ENCODE results near the gene ZNF337.
"Not testable (repeated sequence)": the region's sequence is repeated elsewhere in the genome, so short reads cannot be mapped to it uniquely, and the experiment has no call there.

The ZNF337 gene

GRCh38 chr20:25696371-25697131 is at the start of gene ZNF337:
Gene ZNF337 (minus strand): TSS chr20:25696853. CDS start chr20:25686417, 10,436 bp downstream.
- peak; percentile 75 to 90 (median 84) for DNase-seq (ENCODE audit: low read depth in 3 of 3, low spot score in 1 of 3)

- DNase-seq (ENCODE audit: low read depth in 3 of 3, low spot score in 1 of 3): no peak
Measured at GRCh38 chr20:25745738-25746137, 49.1 kb upstream of the ZNF337 start.

DNA sequence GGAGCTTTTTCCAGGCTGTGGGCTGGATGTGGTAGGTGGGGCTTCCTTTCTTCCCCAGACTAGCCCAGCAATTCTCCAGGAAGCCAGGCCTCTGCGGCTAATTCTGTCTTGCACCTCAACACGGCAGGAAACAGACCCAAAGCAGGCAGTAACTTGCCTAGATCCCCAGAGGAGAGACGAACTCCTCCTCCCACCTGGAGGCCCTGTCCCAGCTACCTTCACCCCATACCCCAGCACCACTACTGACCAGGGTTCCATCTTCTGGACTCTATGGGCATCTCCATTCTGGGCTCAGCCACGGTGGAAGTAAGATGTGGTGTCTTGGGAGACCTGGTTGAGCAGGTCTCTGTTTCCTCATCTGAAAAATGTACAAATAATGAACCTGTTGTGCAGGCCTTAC is 48.4 kb upstream of the ZNF337 start:
- no peak for DNase-seq (ENCODE audit: low read depth in 3 of 3, low spot score in 1 of 3)

- no peak for DNase-seq (ENCODE audit: low read depth in 3 of 3, low spot score in 1 of 3)
Measured at GRCh38 chr20:25744261-25744660, 47.6 kb upstream of the ZNF337 start.

GRCh38 chr20:25741088-25741487 is 44.4 kb upstream of the ZNF337 start:
- DNase-seq (ENCODE audit: low read depth in 3 of 3, low spot score in 1 of 3): no peak

- DNase-seq (ENCODE audit: low read depth in 3 of 3, low spot score in 1 of 3): no peak
Measured at GRCh38 chr20:25739615-25740320, 43.1 kb upstream of the ZNF337 start.

GRCh38 chr20:25738198-25738597 is 41.5 kb upstream of the ZNF337 start:
- DNase-seq (ENCODE audit: low read depth in 3 of 3, low spot score in 1 of 3): no peak

DNA sequence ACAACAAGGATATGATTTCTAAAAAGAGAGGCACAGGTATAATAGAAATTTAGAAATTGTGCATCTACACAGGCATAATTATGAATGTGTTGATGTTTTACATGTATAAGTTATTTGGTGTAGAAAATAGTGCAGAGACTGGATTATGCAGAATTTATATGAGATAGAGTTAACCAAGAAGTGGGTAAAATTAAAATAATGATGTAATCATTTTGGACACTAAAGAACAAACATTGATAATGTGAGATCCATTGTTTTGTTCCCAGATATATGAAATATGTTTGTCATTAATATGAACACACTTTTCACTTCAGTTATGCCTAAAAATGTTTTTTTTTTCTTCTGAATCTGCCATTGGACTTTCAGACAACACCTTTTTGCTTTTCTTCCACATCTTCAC is 37.2 kb upstream of the ZNF337 start:
- DNase-seq (ENCODE audit: low read depth in 3 of 3, low spot score in 1 of 3): no peak

- DNase-seq (ENCODE audit: low read depth in 3 of 3, low spot score in 1 of 3): no peak
Measured at GRCh38 chr20:25730862-25731261, 34.2 kb upstream of the ZNF337 start.

DNA sequence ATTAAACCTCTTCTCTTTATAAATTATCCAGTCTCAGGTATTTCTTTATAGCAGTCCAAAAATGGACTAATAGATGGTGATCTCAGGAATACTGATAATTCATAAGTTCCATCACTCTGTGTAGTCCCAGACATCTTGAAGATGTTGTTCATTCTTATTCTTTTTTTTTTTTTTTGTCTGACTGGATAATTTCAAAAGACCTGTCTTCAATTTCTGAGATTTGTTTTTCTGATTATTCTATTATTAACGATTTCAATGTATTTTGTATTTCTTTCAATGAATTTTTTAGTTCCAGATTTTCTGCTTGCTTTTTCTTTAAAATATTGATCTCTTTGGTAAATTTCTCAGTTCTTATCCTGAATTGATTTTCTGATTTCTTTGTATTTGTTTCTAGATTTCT is 29.7 kb upstream of the ZNF337 start:
- DNase-seq (ENCODE audit: low read depth in 3 of 3, low spot score in 1 of 3): no peak

DNA sequence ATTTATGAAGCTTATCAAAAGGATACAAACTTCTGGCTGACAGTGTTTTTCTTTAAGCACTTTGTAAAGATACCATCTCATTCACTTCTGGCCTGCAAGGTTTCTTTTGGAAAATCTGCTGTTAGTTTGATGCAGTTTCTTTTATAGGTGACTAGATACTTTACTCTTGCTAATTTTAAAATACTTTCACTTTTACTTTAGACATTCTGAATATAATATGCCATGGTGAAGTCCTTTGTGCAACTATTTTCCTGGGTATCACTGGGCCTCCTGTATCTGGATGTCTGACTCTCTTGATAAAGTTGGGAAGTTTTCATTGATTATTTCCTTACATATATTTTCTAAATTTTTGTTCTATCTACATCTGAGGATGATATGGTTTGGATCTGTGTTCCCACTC is 29.0 kb upstream of the ZNF337 start:
- DNase-seq (ENCODE audit: low read depth in 3 of 3, low spot score in 1 of 3): no peak

DNA sequence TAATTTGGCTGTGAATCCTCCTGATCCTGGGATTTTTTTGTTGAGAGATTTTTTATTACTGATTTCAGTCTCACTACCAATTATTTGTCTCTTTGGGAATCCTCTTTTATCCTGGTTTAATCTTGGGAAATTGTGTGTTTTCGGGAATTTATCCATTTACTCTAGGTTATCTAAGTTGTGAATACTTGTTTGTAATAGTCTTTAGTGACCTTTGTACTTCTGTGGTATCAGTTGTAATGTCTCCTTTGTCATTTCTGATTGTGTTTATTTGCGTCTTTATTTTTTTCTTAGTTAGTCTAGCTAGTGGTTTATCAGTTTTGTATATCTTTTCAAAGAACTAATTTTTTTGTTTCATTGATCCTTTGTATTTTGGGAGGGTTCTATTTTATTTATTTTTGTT is 27.3 kb upstream of the ZNF337 start:
- no peak for DNase-seq (ENCODE audit: low read depth in 3 of 3, low spot score in 1 of 3)

DNA sequence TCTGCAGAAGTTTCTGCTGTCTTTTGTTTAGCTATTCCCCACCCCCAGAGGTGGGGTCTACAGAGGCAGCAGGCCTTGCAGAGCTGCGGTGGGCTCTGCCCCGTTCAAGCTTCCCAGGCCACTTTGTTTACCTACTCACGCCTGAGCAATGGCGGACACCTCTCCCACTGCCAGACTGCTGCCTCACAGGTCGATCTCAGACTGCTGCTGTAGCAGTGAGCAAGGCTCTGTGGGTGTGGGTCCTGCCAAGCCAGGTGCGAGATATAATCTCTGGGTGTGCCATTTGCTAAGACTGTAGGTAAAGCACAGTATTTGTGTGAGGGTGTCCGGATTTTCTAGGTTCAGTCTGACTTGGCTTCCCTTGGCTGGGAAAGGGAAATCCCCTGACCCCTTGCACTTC is 23.6 kb upstream of the ZNF337 start:
- no peak for DNase-seq (ENCODE audit: low read depth in 3 of 3, low spot score in 1 of 3)

- not testable (repeated sequence) for DNase-seq (ENCODE audit: low read depth in 3 of 3, low spot score in 1 of 3)
Measured at GRCh38 chr20:25718896-25719809, 22.5 kb upstream of the ZNF337 start.

- no peak for DNase-seq (ENCODE audit: low read depth in 3 of 3, low spot score in 1 of 3)
Measured at GRCh38 chr20:25707695-25708094, 11.0 kb upstream of the ZNF337 start.

GRCh38 chr20:25706793-25707192 is 10.1 kb upstream of the ZNF337 start:
- peak in 1 of 3 donors; percentile 7 for DNase-seq (ENCODE audit: low read depth in 3 of 3, low spot score in 1 of 3)

DNA sequence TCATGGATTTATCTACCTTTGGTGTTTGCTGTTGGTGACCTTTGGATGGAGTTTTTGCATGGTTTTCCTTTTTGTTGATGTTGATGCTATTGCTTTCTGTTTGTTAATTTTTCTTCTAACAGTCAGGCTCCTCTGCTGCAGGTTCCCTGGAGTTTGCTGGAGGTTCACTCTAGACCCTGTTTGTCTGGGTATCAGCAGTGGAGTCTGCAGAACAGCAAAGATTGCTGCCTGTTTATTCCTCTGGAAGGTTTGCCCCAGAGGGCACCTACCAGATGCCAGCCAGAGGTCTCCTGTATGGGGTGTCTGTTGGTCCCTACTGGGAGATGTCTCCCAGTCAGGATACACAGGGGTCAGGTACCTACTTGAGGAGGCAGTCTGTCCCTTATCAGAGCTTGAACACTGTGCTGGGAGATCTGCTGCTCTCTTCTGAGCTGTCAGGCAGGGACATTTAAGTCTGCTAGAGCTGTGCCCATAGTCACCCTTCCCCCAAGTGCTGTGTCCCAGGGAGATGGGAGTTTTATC is 9.2 kb upstream of the ZNF337 start:
- DNase-seq (ENCODE audit: low read depth in 3 of 3, low spot score in 1 of 3): no peak

DNA sequence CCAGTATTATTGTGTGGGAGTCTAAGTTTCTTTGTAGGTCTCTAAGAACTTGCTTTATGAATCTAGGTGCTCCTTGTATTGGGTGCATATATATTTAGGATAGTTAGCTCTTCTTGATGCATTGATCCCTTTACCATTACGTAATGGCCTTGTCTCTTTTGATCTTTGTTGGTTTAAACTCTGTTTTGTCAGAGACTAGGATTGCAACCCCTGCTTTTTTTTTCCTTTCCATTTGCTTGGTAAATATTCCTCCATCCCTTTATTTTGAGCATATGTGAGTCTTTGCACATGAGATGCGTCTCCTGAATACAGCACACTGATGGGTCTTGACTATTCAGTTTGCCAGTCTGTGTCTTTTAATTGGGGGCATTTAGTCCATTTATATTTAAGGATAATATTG is 7.7 kb upstream of the ZNF337 start:
- not testable (repeated sequence) for DNase-seq (ENCODE audit: low read depth in 3 of 3, low spot score in 1 of 3)

DNA sequence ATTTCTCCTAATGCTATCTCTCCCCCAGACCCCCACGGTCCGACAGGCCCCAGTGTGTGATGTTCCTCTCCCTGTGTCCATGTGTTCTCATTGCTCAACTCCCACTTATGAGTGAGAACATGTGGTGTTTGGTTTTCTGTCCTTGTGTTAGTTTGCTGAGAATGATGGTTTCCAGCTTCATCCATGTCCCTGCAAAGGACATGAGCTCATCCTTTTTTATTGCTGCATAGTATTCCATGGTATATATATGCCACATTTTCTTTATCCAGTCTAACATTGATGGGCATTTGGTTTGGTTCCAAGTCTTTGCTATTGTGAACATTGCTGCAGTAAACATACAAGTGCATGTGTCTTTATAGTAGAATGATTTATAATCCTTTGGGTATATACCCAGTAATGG is 4.2 kb upstream of the ZNF337 start:
- DNase-seq (ENCODE audit: low read depth in 3 of 3, low spot score in 1 of 3): not testable (repeated sequence)

GRCh38 chr20:25699914-25700313 is 3.3 kb upstream of the ZNF337 start:
- no peak for DNase-seq (ENCODE audit: low read depth in 3 of 3, low spot score in 1 of 3)

DNA sequence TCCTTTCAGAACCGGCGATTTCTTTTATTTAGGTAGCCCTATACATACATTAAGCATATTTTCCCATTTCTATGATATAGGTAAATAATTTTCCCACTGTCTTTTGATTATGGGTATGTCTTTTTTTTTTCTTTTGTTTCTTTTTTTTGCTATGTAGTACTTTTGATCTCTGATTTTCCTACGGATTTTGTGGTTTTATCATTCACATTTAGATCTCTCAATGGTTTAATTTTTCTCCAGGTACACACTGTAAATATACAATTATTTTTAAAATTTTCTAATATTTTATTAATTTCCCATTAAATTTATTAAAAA is 436 bp upstream of the ZNF337 start:
- no peak for DNase-seq (ENCODE audit: low read depth in 3 of 3, low spot score in 1 of 3)
